ENCODE data around the gene CDC26. TPM values are rescaled to one million over a fixed set of nuclear protein-coding genes. Genes with fewer than 3 reads are reported as not detected.

CDC26 gene
- total RNA-seq, 1 experiment from 2014 or later: 29.3 TPM

- ChIA-PET CTCF (no interaction called here), POLR2A (no interaction called here)
- no peaks in the 10 kb centered on the region for H3K27me3 ChIP-seq (replicated peaks; ENCODE audit: control insufficient read depth, insufficient read depth, low read length)
- no peaks in the 10 kb centered on the region for H3K4me1 Mint-ChIP-seq (ENCODE audit: low read depth, unreplicated experiment)
- no peak overlapping the region for H3K27ac Mint-ChIP-seq (ENCODE audit: unreplicated experiment)
- no TSS peak for BruUV-seq (replicated peaks)
- no peak for TF ChIP-seq CTCF (IDR thresholded peaks at IDR 0.05; ENCODE audit: insufficient read depth in 1 of 2, low read depth in 1 of 2, low read length in 1 of 2, severe bottlenecking in 1 of 2, unreplicated experiment in 1 of 2)
- no peaks in the 10 kb centered on the region for H3K9me3 Mint-ChIP-seq (ENCODE audit: unreplicated experiment)
- no peaks in the 10 kb centered on the region for H3K4me1 ChIP-seq
- DNase-seq: no peak
- no peaks in the 10 kb centered on the region for H3K36me3 Mint-ChIP-seq (ENCODE audit: insufficient read depth, unreplicated experiment)
- no peak overlapping the region for H3K4me3 Mint-ChIP-seq (ENCODE audit: unreplicated experiment)
- no peaks in the 10 kb centered on the region for H3K27me3 Mint-ChIP-seq (ENCODE audit: insufficient read depth, unreplicated experiment)
- no peaks in the 10 kb centered on the region for H3K9me3 ChIP-seq
- no peaks in the 10 kb centered on the region for H3K36me3 ChIP-seq (ENCODE audit: control insufficient read depth, insufficient read depth, low read length)
- no peak overlapping the region for H3K4me3 ChIP-seq (ENCODE audit: low read depth, low read length)
- intact Hi-C loops (cut with micrococcal nuclease; ENCODE audit: unreplicated experiment): no loop called here
Observed at GRCh38 chr9:113310538-113310937, 35.2 kb upstream of the CDC26 start.

- DNase-seq: peak in 1 of 2 experiments; percentile 43
- peak; percentile 66 to 84 for TF ChIP-seq CTCF (IDR thresholded peaks at IDR 0.05; ENCODE audit: insufficient read depth in 1 of 2, low read depth in 1 of 2, low read length in 1 of 2, severe bottlenecking in 1 of 2, unreplicated experiment in 1 of 2)
- H3K4me3 ChIP-seq (ENCODE audit: low read depth, low read length): no peak overlapping the region
- Mint-ChIP-seq H3K27ac (ENCODE audit: unreplicated experiment) (no peak overlapping the region), H3K4me1 (ENCODE audit: low read depth, unreplicated experiment) (no peaks in the 10 kb centered on the region), H3K36me3 (ENCODE audit: insufficient read depth, unreplicated experiment) (no peaks in the 10 kb centered on the region), H3K9me3 (ENCODE audit: unreplicated experiment) (no peaks in the 10 kb centered on the region), H3K4me3 (ENCODE audit: unreplicated experiment) (no peak overlapping the region), H3K27me3 (ENCODE audit: insufficient read depth, unreplicated experiment) (no peaks in the 10 kb centered on the region)
- no TSS peak for BruUV-seq (replicated peaks)
- no peaks in the 10 kb centered on the region for H3K9me3 ChIP-seq
- intact Hi-C loops (cut with micrococcal nuclease; ENCODE audit: unreplicated experiment): loop anchor here (1.0 to 2.0 kb wide), 3 partner anchors 31 to 98 kb away; partner anchors contain the start of genes ALAD and WDR31
- H3K36me3 ChIP-seq (ENCODE audit: control insufficient read depth, insufficient read depth, low read length): no peaks in the 10 kb centered on the region
- ChIA-PET CTCF (no interaction called here), POLR2A (no interaction called here)
- H3K27me3 ChIP-seq (replicated peaks; ENCODE audit: control insufficient read depth, insufficient read depth, low read length): no peaks in the 10 kb centered on the region
- no peaks in the 10 kb centered on the region for H3K4me1 ChIP-seq
Observed at GRCh38 chr9:113309204-113309813, 33.9 kb upstream of the CDC26 start.

GRCh38 chr9:113307396-113307975 is 32.1 kb upstream of the CDC26 start:
- Mint-ChIP-seq H3K4me1 (ENCODE audit: low read depth, unreplicated experiment) (peaks cover 12% of the 10 kb centered on the region), H3K27ac (ENCODE audit: unreplicated experiment) (no peak overlapping the region), H3K36me3 (ENCODE audit: insufficient read depth, unreplicated experiment) (no peaks in the 10 kb centered on the region), H3K9me3 (ENCODE audit: unreplicated experiment) (no peaks in the 10 kb centered on the region), H3K27me3 (ENCODE audit: insufficient read depth, unreplicated experiment) (no peaks in the 10 kb centered on the region), H3K4me3 (ENCODE audit: unreplicated experiment) (no peak overlapping the region)
- Histone ChIP-seq H3K4me3 (ENCODE audit: low read depth, low read length) (no peak overlapping the region), H3K9me3 (no peaks in the 10 kb centered on the region), H3K27me3 (replicated peaks; ENCODE audit: control insufficient read depth, insufficient read depth, low read length) (no peaks in the 10 kb centered on the region), H3K4me1 (peaks cover 10% of the 10 kb centered on the region), H3K36me3 (ENCODE audit: control insufficient read depth, insufficient read depth, low read length) (no peaks in the 10 kb centered on the region)
- DNase-seq: no peak
- TF ChIP-seq CTCF (IDR thresholded peaks at IDR 0.05; ENCODE audit: insufficient read depth in 1 of 2, low read depth in 1 of 2, low read length in 1 of 2, severe bottlenecking in 1 of 2, unreplicated experiment in 1 of 2): no peak
- POLR2A ChIA-PET: no interaction called here
- intact Hi-C loops (cut with micrococcal nuclease; ENCODE audit: unreplicated experiment): no loop called here
- CTCF ChIA-PET: no interaction called here
- no TSS peak for BruUV-seq (replicated peaks)
